Hepatocyte (in vitro differentiated cells): ENCODE results near the gene ELK4. TPM values are rescaled to one million over a fixed set of nuclear protein-coding genes. Genes with fewer than 3 reads are reported as not detected.

ENCODE experiments used
- DNase-seq: peaks from one replicate; pipeline ENCODE4 v3.0.0-alpha.2; 2016; ENCODE audit warnings: low spot score
- H2AFZ ChIP-seq: fragments of 200-600 bp; sonication (generic); 2 replicates; pipeline ENCODE4 v1.6.0; 2016; ENCODE audit warnings: antibody characterized with exemption, mild to moderate bottlenecking
- H3K27ac ChIP-seq: fragments of 200-600 bp; sonication (generic); 2 replicates; pipeline ENCODE4 v1.5.1; 2016; ENCODE audit warnings: mild to moderate bottlenecking
- H3K27me3 ChIP-seq: fragments of 200-600 bp; sonication (generic); 2 replicates; pipeline ENCODE4 v1.6.1; 2016
- H3K36me3 ChIP-seq: fragments of 200-600 bp; sonication (generic); replicated peaks from 2 replicates; pipeline ENCODE4 v1.5.1; 2016; ENCODE audit warnings: low read depth; ENCODE audit not compliant: insufficient read depth
- H3K4me1 ChIP-seq: fragments of 200-600 bp; sonication (generic); 2 replicates; pipeline ENCODE4 v1.5.1; 2016; ENCODE audit warnings: mild to moderate bottlenecking, moderate library complexity; ENCODE audit not compliant: insufficient read depth
- H3K4me2 ChIP-seq: fragments of 200-600 bp; sonication (generic); 2 replicates; pipeline ENCODE4 v1.6.0; 2016
- H3K4me3 ChIP-seq: fragments of 200-600 bp; sonication (generic); 2 replicates; pipeline ENCODE4 v1.5.1; 2016; ENCODE audit warnings: mild to moderate bottlenecking
- H3K79me2 ChIP-seq: fragments of 200-600 bp; sonication (generic); 2 replicates; pipeline ENCODE4 v1.6.0; 2017; ENCODE audit warnings: mild to moderate bottlenecking
- H3K9me2 ChIP-seq: fragments of 200-600 bp; sonication (generic); replicated peaks from 2 replicates; pipeline ENCODE4 v1.6.0; 2017; ENCODE audit warnings: mild to moderate bottlenecking; ENCODE audit not compliant: insufficient read depth
- H3K9me3 ChIP-seq: fragments of 200-600 bp; sonication (generic); 2 replicates; pipeline ENCODE4 v1.5.1; 2016; ENCODE audit warnings: low read depth, mild to moderate bottlenecking
- H4K20me1 ChIP-seq: fragments of 200-600 bp; sonication (generic); 2 replicates; pipeline ENCODE4 v1.6.0; 2016; ENCODE audit warnings: mild to moderate bottlenecking; ENCODE audit not compliant: insufficient read depth, poor library complexity, severe bottlenecking
- CTCF ChIP-seq: fragments of 200-600 bp; sonication (generic); IDR thresholded peaks from 2 replicates; pipeline ENCODE4 v1.5.1; 2016; ENCODE audit warnings: antibody characterized with exemption, mild to moderate bottlenecking; ENCODE audit not compliant: poor library complexity
- EZH2 ChIP-seq: fragments of 200-600 bp; sonication (generic); IDR thresholded peaks from 2 replicates; pipeline ENCODE4 v1.6.1; 2016; ENCODE audit warnings: antibody characterized with exemption, mild to moderate bottlenecking, borderline replicate concordance
- EZH2phosphoT487 ChIP-seq: fragments of 200-600 bp; sonication (generic); IDR thresholded peaks from one replicate; pipeline ENCODE4 v1.6.1; 2018; ENCODE audit warnings: antibody characterized with exemption, mild to moderate bottlenecking, low read depth, moderate library complexity; ENCODE audit not compliant: unreplicated experiment, severe bottlenecking
- WGBS: methylation state at CpG from one replicate; pipeline ENCODE4 v1.1.6; 2016; ENCODE audit warnings: low lambda C conversion rate; ENCODE audit errors: missing lambda C conversion rate; 5-methylcytosine and 5-hydroxymethylcytosine counted together
- polyA plus RNA-seq: library from polyadenylated mRNA; unstranded; fragments of >200 nt; fragmentation: Nextera tagmentation; extraction: Ambion mirVana; gene quantifications from 2 replicates; pipeline ENCODE4 v1.2.1, GENCODE V29; 2016
- total RNA-seq: library from RNA; depleted of rRNA; stranded (reverse); fragments of >200 nt; gene quantifications from 2 replicates; pipeline ENCODE4 v1.2.3, GENCODE V29; 2014

Gene ELK4
- total and polyA plus RNA-seq, 2 experiments from 2014 or later: 6.1 to 19.1 TPM

GRCh38 chr1:205630241-205630640, 1.6 kb downstream of the ELK4 start:
- TF ChIP-seq EZH2 (no peak), CTCF (no peak), EZH2phosphoT487 (no peak)
- peak overlapping the region; percentile 53 for H3K4me3 ChIP-seq
- WGBS: 45% methylated on average over 3 of the region's 3 CpGs

GRCh38 chr1:205629751-205630150, 2.1 kb downstream of the ELK4 start:
- Histone ChIP-seq H3K9me3 (no peaks in the 10 kb centered on the region), H3K79me2 (peaks cover 60% of the 10 kb centered on the region), H3K27ac (peak overlapping the region; percentile 99), H4K20me1 (peaks cover 4% of the 10 kb centered on the region), H3K4me2 (peak overlapping the region; percentile 83), H2AFZ (no peak overlapping the region), H3K9me2 (no peaks in the 10 kb centered on the region), H3K27me3 (no peaks in the 10 kb centered on the region), H3K4me3 (peak overlapping the region; percentile 53), H3K4me1 (peaks cover 15% of the 10 kb centered on the region), H3K36me3 (no peaks in the 10 kb centered on the region)
- no peak for TF ChIP-seq EZH2
- TF ChIP-seq EZH2phosphoT487: no peak
- TF ChIP-seq CTCF: no peak
- 89% methylated on average over 6 of the region's 6 CpGs for WGBS
- no peak for DNase-seq

More at GRCh38 chr1:205630241-205630640, 1.6 kb downstream of the ELK4 start:
- Histone ChIP-seq H3K9me3 (no peaks in the 10 kb centered on the region), H3K4me1 (peaks cover 15% of the 10 kb centered on the region), H3K9me2 (no peaks in the 10 kb centered on the region), H4K20me1 (peaks cover 3% of the 10 kb centered on the region), H3K36me3 (no peaks in the 10 kb centered on the region), H3K79me2 (peaks cover 56% of the 10 kb centered on the region), H2AFZ (no peak overlapping the region), H3K27me3 (no peaks in the 10 kb centered on the region), H3K4me2 (peak overlapping the region; percentile 83), H3K27ac (peak overlapping the region; percentile 99)
- no peak for DNase-seq

- peaks cover 14% of the 10 kb centered on the region for H3K4me1 ChIP-seq
- no peaks in the 10 kb centered on the region for H3K27me3 ChIP-seq
- H3K36me3 ChIP-seq: no peaks in the 10 kb centered on the region
- no peak for TF ChIP-seq EZH2phosphoT487
- no peak for TF ChIP-seq CTCF
- no peak for TF ChIP-seq EZH2
- H3K4me2 ChIP-seq: no peak overlapping the region
- peaks cover 76% of the 10 kb centered on the region for H3K79me2 ChIP-seq
- no peak overlapping the region for H2AFZ ChIP-seq
- DNase-seq: no peak
- no peak overlapping the region for H3K27ac ChIP-seq
- H3K4me3 ChIP-seq: no peak overlapping the region
- H3K9me2 ChIP-seq: no peaks in the 10 kb centered on the region
- peaks cover 5% of the 10 kb centered on the region for H4K20me1 ChIP-seq
- WGBS: 95% methylated on average over 8 of the region's 8 CpGs
- H3K9me3 ChIP-seq: no peaks in the 10 kb centered on the region
Observed at GRCh38 chr1:205627956-205628355, 3.9 kb downstream of the ELK4 start.

GRCh38 chr1:205626216-205626615, 5.6 kb downstream of the ELK4 start:
- no peaks in the 10 kb centered on the region for H3K9me3 ChIP-seq
- DNase-seq: no peak
- no peak overlapping the region for H3K4me3 ChIP-seq
- no peak for TF ChIP-seq EZH2
- TF ChIP-seq EZH2phosphoT487: no peak
- no peak for TF ChIP-seq CTCF
- peaks cover 8% of the 10 kb centered on the region for H3K4me1 ChIP-seq
- H3K79me2 ChIP-seq: peaks cover 93% of the 10 kb centered on the region
- H2AFZ ChIP-seq: no peak overlapping the region
- H3K36me3 ChIP-seq: no peaks in the 10 kb centered on the region
- 96% methylated on average over 3 of the region's 3 CpGs for WGBS
- no peak overlapping the region for H3K27ac ChIP-seq
- peaks cover 5% of the 10 kb centered on the region for H4K20me1 ChIP-seq
- H3K4me2 ChIP-seq: no peak overlapping the region
- no peaks in the 10 kb centered on the region for H3K27me3 ChIP-seq
- H3K9me2 ChIP-seq: no peaks in the 10 kb centered on the region
